ENCODE results near the gene TRIM46. TPM values are rescaled to one million over a fixed set of nuclear protein-coding genes. Genes with fewer than 3 reads are reported as not detected.
"Not testable (repeated sequence)": the region's sequence is repeated elsewhere in the genome, so short reads cannot be mapped to it uniquely, and the experiment has no call there.

The TRIM46 gene
- total RNA-seq, 1 experiment from 2014 or later: 3.1 TPM

DNA sequence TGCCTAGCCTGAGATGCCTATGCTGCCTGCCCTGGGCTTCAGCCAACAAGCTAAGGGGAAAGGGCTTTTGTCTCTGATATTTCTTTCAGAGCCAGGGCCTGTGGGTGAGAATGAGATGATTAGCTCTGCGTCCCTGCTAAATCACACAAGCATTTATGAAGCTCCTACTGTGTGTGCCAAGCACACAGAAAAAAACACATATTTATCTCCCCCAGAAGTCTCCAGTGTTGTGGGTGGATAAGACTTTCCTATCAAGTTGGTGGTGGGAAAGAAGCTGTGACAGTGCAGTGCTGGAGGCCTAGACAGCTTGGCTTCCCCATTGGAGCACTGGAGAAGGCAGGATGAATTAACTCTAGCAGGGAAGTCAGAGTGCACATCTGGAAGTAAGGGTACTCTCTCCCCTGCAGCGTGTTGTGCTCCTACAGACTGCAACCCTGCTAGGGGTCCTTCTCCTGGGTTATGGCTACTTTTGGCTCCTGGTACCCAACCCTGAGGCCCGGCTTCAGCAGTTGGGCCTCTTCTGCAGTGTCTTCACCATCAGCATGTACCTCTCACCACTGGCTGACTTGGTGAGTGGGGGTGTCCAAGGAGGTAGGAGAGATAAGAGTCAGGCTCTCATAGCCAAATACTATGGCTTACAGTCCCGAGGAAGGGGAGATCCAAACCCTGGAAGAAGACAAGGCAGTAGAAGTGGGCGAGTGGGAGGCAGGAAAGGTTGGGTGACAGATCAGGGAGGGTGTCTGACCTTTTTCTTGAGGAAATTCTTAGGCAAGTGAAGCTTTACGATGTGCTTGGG lies 36.3 kb upstream of the TRIM46 start:
- no peak for DNase-seq (ENCODE audit: low read depth)

DNA sequence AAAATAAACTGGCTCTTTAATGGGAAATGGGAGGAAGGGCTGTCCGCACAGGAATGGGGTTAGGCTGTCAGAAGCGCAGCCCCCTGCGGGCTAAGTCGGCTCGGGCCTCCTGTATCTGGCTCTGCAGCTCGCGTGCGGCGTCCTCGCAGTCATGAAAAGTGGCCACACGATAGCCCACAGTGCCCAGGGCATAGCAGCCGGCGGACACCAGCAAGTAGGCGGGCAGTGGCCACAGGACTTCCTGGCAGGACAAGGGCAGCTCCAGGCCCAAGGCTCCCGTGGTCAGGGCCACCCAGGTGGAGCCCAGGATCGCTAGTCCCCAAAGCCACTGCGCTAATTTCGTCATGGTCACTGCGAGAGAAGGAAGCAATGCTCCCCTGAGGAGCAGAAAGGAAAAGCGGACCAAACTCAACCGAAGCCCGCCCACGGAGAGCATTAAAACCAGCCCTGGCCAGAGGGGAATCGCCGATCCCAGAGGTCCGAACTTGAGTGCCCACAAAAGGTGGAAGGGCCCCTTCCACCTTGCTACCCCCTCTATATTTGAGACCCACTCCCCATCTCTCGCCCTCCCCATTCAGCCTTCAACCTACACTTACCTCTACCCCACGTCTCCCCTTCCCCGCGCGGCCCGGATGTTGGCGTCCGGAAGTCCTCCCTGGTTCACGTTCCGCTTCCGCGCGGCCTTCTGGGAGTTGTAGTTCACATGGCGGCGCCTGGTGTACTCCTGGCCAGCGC lies 33.6 kb upstream of the TRIM46 start, which contains the start of gene DPM3:
Gene DPM3, minus strand, starts transcription at position 637 of the 735 bp plus-strand sequence. Its CDS starts 291 bp downstream, at position 346.
- peak; percentile 82 for DNase-seq (ENCODE audit: low read depth)

DNA sequence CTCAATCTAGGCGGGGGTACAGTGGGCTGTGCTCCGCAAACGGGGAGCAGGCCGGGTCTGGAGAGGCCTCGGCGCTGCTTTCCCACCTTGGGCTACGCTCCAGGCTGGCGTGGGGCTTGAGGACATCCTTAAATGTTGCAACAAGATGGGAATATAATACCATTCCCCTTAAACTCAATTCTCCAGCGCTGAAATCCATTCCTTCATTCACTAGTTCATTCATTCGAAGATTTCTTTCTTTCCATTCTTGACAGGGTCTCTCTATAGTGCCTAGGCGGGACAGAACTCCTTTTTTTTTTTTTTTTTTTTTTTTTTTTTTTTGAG lies 33.1 kb upstream of the TRIM46 start:
- no peak for DNase-seq (ENCODE audit: low read depth)

DNA sequence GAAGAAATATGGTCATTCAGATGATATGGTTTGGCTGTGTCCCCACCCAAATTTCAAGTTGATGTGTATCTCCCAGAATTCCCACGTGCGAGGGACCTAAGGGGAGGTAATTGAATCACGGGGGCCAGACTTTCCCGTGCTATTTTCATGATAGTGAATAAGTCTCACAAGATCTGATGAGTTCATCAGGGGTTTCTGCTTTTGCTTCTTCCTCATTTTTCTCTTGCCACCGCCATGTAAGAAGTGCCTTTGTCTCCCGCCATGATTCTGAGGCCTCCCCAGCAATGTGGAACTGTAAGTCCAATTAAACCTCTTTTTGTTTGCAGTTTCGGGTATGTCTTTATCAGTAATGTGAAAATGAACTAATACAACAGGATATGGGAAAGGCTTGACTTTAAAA lies 31.9 kb upstream of the TRIM46 start:
- no peak for DNase-seq (ENCODE audit: low read depth)

DNA sequence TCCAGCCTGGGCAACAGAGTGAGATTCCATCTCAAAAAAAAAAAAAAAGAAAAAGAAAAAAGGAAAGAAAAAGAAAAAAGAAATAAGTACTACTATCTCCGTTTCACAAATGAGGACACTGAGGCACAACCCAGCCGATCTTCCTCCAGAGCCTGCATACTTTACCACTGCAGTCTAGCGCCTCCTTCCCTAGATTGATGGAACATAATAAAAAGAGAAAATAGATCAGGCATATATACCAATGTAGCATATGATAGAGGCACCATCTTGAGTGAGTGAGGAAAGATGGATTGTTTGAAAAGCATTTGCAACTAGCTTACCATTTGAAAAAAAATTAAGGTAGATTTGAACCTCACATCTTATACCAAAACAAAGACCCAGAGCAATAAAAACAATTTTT lies 28.2 kb upstream of the TRIM46 start:
- DNase-seq (ENCODE audit: low read depth): no peak

DNA sequence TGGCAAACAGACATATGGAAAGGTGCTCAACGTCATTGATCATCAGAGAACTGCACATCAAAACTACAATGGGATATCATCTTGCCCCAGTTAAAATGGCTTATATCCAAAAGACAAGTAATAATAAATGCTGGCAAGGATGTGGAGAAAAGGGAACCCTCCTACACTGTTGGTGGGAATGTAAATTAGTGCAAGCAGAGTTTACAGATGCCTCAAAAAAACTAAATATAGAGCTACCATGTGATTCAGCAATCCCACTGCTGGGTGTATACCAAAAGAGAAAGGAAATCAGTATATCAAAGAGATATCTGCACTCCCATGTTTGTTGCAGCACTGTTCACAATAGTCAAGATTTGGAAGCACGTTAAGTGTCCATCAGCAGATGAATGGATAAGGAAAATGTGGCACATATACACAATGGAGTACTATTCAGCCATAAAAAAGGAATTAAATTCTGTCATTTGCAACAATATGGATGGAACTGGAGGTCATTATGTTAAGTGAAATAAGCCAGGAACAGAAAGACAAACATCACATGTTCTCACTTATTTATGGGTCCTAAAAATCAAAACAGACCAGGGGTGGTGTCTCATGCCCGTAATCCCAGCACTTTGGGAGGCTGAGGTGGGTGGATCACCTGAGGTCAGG lies 17.5 kb upstream of the TRIM46 start:
- not testable (repeated sequence) for DNase-seq (ENCODE audit: low read depth)

DNA sequence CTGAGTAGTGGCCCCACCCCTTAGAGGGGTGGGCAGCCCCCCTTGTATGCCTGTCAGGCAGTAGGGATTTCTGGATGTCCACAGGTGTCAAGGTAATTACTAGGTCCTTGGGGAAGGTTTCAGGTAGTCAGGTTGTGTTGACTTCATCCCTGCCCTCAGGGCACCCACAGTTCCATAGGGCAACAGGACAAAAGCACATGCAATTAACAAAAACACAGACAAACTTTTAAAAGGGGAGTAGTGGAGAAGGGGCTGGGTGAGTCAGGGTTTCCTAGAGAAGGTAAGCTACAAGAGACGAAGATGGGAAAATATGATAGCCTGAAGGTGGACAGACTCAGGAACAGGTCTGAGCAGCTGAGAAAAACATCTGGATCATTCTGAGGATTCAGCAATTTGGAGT lies 14.7 kb upstream of the TRIM46 start:
- no peak for DNase-seq (ENCODE audit: low read depth)

DNA sequence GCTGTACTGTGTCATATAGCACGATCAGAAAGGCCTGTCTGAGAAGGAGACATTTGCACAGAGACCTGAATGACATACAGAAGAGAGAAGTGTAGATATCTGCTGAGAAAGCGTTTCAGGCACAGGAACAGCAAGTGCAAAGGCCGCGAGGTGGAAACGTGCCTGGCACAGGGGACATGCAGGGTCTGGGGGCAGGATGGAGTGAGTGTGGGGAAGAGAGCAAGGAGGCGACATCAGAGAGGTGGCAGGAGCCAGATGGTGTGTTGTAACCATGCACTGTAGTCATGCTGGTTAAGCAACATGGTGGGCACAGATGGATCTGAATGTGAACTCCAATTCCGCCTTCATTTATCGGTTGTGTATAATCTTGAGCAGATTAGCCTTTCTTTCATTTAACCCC lies 13.5 kb upstream of the TRIM46 start:
- no peak for DNase-seq (ENCODE audit: low read depth)

DNA sequence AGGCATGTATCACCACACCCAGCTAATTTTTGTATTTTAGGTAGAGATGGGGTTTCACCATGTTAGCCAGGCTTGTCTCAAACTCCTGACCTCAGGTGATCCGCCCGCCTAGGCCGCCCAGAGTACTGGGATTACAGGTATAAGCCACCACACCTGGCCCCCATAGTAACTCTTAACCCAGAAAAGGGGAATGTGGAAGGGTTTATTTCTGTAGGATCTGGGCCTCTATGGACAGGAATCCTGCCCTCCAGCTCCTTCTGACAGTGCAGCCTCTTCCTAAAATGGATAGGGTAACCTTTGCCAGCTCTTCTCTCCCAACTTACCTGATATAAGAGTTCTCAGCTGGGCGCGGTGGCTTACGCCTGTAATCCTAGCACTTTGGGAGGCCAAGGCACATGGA lies 11.0 kb upstream of the TRIM46 start:
- DNase-seq (ENCODE audit: low read depth): not testable (repeated sequence)

DNA sequence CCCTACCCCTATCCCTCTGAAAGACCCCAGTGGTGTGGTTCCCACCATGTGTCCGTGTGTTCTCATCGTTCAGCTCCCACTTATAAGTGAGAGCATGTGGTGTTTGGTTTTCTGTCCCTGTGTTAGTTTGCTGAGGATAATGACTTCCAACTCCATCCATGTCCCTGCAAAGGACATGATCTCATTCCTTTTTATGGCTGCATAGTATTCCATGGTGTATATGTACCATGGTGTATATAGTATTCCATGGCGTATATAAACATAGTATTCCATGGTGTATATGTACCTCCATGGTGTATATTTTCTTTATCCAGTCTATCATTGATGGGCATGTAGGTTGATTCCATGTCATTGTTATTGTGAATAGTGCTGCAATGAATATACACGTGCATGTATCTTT lies 9.9 kb upstream of the TRIM46 start:
- DNase-seq (ENCODE audit: low read depth): not testable (repeated sequence)

DNA sequence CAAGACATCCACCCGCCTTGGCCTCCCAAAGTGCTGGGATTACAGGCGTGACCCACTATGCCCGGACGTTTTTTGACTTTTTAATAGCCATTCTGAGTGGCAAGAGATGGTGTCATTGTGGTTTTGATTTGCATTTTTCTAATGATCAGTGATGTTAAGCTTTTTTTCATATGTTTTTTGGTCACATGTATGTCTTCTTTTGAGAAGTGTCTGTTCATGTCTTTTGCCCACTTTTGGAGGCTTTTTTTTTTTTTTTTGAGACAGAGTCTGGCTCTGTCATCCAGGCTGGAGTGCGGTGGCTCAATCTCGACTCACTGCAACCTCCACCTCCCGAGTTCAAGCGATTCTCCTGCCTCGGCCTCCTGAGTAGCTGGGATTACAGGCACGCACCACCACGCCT lies 9.0 kb upstream of the TRIM46 start:
- DNase-seq (ENCODE audit: low read depth): not testable (repeated sequence)

DNA sequence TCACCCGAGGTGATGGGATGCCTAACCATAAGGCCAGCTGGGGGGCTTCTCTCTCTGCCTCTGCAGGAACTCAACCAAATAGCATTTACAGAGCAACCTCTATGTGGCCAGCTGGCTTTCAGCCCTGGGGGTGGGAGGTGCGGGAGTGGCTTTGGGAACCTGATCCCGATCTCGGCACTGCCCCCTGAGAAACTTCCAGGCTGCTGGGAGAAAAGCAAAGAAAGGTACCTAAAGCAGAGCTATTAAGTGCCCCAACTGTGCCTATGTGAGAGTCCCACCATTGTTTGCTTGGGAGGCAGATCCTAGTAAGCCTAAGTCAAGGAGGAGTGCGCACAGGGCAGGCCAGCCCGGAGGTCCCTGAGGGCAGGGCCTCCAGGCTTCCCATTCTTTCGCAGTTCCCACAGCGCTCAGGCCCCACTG lies 7.6 kb upstream of the TRIM46 start:
- no peak for DNase-seq (ENCODE audit: low read depth)

DNA sequence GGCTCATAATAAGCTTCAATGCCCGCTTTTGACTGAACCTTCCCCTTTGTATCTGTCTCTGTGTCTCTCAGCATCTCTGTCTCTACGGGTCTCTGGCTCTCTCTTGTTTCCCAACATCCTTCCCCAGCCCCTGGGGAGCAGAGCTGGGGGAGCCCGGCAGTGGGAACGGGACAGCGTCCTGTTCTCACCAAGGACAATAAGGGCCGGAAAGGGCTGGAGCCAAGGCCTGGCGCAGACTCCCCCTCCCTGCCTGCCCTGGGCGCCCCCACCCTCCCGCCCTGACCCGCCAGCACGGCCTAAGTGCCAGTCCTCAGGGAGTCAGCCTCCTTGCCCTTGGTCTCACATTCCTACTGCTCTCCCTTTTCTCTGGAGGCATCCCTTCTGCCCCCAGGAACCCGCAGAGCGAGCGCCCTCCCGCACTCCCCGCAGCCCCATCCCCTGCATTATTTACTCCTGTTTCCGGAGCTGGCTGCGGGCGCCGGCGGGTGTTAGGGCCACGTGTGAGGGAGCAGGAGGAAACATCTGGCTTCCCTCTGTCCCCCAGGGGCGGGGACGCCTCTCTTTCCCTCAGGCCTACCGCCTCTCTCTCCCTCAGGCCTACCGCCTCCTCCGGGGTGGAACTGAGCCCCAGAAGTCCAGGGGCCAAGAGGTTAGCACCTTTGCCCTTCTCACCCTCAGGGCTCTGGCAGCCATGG lies 7.0 kb upstream of the TRIM46 start:
- DNase-seq (ENCODE audit: low read depth): no peak

DNA sequence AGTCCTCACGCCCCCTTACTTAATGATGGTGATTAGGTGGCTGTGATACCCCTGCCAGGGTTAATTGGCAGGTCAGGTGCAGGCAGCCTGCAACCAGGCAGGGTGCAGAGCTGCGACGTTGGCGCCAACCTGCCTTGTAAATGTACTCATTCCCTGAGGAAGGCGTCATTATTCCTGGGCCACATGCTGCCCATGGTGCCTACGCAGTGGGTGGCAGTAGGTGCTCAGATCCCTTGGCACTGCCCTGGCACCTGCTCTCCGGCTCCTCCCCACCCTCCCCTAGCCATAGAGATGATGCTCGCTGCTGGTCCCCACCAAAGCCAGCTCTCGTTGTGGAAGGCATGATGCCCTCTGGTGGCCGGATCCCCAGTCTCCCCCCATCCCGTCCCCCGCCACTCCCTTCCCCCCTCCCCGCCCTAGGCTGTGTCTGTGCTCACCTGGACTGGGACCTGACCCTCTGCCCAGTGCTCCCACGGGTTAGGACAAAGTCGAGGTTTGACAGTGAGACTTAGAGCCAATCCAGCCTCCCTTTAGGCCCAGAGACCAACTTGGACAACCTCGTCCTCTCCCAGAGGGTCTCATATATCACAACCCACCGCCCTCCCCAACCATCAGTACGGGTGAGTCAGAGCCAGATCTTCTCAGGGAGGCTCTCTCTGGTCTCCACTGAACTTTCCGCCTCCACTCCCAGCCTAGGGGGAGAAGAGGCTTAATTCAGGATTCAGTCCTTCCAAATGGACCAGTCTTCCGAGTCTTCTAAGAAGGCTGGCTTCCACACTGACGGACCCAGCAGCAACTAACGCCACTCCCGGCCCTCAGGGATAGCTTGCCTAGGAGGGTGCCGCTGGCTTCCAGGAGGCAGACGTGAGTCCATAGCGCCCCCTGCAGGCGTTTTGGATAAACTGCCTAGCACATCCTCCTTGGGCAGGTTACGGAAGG lies 6.2 kb upstream of the TRIM46 start:
- DNase-seq (ENCODE audit: low read depth): peak; percentile 82

DNA sequence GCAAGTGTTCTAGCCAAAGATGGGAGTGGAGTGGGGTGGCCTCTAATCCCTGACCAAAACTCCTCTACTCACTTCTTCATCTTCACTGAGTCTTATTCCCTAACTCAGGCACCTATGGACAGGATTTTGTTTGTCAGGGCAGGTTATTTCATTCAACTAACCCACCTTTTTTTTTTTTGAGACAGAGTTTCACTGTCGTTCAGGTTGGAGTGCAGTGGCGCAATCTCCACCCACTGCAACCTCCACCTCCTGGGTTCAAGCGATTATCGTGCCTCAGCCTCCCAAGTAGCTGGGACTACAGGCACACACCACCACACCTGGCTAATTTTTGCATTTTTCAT lies 5.6 kb upstream of the TRIM46 start:
- not testable (repeated sequence) for DNase-seq (ENCODE audit: low read depth)

DNA sequence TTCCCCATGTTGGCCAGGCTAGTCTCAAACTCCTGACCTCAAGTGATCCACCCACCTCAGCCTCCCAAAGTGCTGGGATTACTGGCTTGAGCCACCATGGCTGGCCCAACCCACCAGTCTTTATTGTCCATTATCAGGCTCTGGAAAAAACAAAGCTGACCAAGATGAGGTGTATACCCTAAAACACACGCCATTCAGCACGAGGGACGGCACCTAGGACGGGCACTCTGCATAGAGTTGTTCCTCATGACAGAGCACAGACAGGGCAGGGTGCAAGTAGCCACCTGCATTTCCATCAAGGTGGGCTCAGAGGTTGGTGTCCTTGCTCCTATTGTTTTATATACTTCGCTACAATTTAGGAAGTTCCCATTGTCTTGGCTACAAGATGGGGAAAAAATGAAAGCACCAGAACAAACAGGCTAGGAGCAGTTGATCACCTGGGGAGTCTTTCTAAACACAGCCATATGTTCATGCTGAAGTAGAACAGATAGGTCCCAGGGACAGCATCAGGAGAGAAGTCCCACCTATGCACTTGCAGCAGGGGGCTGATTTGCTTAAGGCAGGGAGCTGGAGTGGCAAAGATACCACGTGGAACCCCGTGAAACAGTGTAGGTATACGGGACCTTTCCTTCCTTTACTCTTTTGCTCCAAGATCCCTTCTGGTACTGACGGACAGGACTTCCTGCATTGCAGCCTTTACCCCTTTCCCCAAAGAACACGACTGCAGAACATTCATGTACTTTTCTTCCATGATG lies 5.0 kb upstream of the TRIM46 start:
- DNase-seq (ENCODE audit: low read depth): no peak

DNA sequence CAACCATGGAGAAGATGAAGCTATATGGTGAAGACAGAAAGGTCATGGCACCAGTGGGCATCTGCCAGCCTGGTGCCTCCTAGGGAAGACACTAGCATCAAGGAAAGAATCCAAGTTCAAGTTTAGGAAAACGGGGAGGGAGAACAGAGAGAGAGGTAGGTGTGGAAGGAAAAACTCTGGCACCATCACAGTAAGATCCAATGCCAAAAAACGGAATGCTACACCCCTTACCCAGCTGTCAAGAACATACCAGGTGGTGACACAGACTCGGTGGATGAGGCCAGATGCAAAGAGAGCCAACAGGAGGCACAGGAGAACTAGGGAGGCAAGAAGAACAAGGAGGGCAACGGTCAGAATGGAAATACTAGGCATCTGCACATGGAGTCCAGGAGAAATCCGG lies 4.1 kb upstream of the TRIM46 start:
- DNase-seq (ENCODE audit: low read depth): no peak

DNA sequence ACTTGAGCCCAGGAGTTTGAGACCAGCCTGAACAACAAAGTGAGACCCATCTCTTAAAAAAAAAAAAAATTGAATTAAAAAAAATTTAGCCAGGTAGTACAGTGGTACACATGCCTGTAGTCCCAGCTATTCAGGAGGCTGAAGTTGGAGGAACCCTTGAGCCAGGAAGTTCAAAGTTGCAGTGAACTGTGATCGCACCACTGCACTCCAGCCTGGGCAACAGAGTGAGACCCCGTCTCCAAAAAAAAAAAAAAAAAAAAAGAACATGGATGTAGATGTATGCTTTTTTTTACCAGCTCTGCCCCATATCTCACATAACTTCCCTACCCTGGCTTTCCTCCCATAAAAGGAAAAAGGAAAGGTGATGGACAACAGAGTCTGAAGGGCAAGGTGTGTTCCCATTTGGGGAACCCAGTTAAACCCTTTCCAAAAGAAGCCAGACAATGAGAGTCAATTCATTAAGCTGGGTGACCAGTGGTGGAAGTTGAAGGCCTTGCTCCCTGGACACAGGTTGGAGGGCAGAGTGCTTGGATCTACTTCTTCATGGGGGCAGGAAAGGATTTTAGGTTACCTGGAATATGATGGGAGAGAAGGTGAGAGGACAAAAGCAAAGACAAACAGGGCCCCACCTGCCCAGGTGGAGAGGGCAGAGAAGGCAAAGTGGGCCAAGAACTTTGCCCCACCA lies 3.4 kb upstream of the TRIM46 start:
- no peak for DNase-seq (ENCODE audit: low read depth)

DNA sequence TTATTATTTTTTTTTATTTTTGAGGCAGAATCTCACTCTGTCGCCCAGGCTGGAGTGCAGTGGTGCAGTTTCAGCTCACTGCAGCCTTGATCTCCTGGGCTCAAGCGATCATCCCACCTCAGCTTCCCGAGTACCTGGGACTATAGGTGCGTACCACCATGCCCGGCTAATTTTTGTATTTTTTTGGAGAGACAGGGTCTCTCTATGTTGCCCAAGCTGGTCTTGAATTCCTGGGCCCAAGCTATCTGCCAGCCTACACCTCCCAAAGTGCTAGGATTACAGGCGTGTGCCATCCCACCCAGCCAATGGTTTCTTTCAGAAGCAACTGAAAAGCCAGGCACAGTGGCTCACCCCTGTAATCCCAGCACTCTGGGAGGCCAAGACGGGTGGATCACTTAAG lies 2.8 kb upstream of the TRIM46 start:
- no peak for DNase-seq (ENCODE audit: low read depth)
